ENCODE data around the gene TMEM204. TPM values are rescaled to one million over a fixed set of nuclear protein-coding genes. Genes with fewer than 3 reads are reported as not detected.
A peak's percentile ranks its signal among the peaks of the same experiment; 100 is the strongest.

TMEM204 gene
- total and polyA plus RNA-seq, 10 of the 15 experiments (the other 5 are each of a cell fraction or from before 2014, with no cell fraction given) = 0.05 to 0.30 (median 0.18) TPM; not detected in 7

GRCh38 chr16:1492082-1492922, 41.2 kb upstream of the TMEM204 start:
- ChIA-PET POLR2A (interaction anchor here (0.5 to 1.8 kb wide), 5 partner anchors 14 to 228 kb away, joined by 3 to 7 read pairs (median 3); partner anchors contain the start of gene JPT2), CTCF (interaction anchor here (1.0 to 1.8 kb wide), 2 partner anchors 63 to 231 kb away, joined by 3 to 6 read pairs; no protein-coding TSS in a partner anchor), RAD21 (ENCODE audit: unreplicated experiment) (no interaction called here), SMC1A (ENCODE audit: uncharacterized antibody, unreplicated experiment) (interaction anchor here (1.5 kb wide), 1 partner anchor 11 kb away, joined by 4 read pairs; no protein-coding TSS in a partner anchor)
- Histone ChIP-seq H3K27ac (ENCODE audit: control insufficient read depth, insufficient read depth) (peak overlapping the region; percentile 58), H3K9ac (ENCODE audit: control insufficient read depth, insufficient read depth, low read length) (peak overlapping the region; percentile 67; the same call in 1 of the 2 replicates), H4K20me1 (ENCODE audit: control insufficient read depth, insufficient read depth) (no peaks in the 10 kb centered on the region), H3K4me3 (peak overlapping the region; percentile 55), H3K9me3 (replicated peaks; ENCODE audit: control insufficient read depth, insufficient read depth, low read length) (no peaks in the 10 kb centered on the region), H3K79me2 (ENCODE audit: control insufficient read depth, insufficient read depth, low read length) (peaks cover 17% of the 10 kb centered on the region), H3K36me3 (ENCODE audit: control insufficient read depth in 2 of 2, insufficient read depth in 2 of 2, low read length in 1 of 2) (peaks cover 0 to 7% of the 10 kb centered on the region in 2 experiments; a peak in 3 of 4 replicates), H2AFZ (ENCODE audit: control insufficient read depth, low read depth, low read length) (peak overlapping the region; percentile 86), H3K4me1 (ENCODE audit: control insufficient read depth, insufficient read depth, low read length) (peaks cover 6% of the 10 kb centered on the region), H3K4me2 (ENCODE audit: control insufficient read depth, insufficient read depth) (peak overlapping the region; percentile 60), H3K27me3 (replicated peaks in 1 of 2; ENCODE audit: control insufficient read depth in 2 of 2, insufficient read depth in 2 of 2, low read length in 1 of 2) (no peaks in the 10 kb centered on the region)
- in situ Hi-C loops (cut with MboI) = no loop called here
- TF ChIP-seq STAT1 (conservative IDR thresholded peaks at IDR 0.05) = 0 out of 2 replicates have a peak, but pooled peaks have one; percentile 43
- TF ChIP-seq CBFB (IDR thresholded peaks at IDR 0.05; ENCODE audit: low read depth) = no peak
- BruUV-seq (replicated peaks) = TSS peak; percentile 98
- intact Hi-C loops (cut with micrococcal nuclease; ENCODE audit: unreplicated experiment) = no loop called here
- 80% methylated on average over 23 of the region's 23 CpGs for WGBS (ENCODE audit: insufficient coverage, insufficient replicate concordance, low lambda C conversion rate, missing lambda C conversion rate)
- DNase-seq (ENCODE audit: low read depth, low spot score) (no peak), ATAC-seq (no peak), FAIRE-seq (no peak)

- CTCF ChIA-PET = interaction anchor here (0.7 to 1.8 kb wide), 2 partner anchors 64 to 281 kb away, joined by 3 to 6 read pairs; no protein-coding TSS in a partner anchor
- SMC1A ChIA-PET (ENCODE audit: uncharacterized antibody, unreplicated experiment) = interaction anchor here (1.2 kb wide), 1 partner anchor 9 kb away, joined by 3 read pairs; no protein-coding TSS in a partner anchor
- no peaks in the 10 kb centered on the region for H3K27me3 ChIP-seq (replicated peaks in 1 of 2; ENCODE audit: control insufficient read depth in 2 of 2, insufficient read depth in 2 of 2, low read length in 1 of 2)
- RAD21 ChIA-PET (ENCODE audit: unreplicated experiment) = no interaction called here
- no TSS peak for BruUV-seq (replicated peaks)
- H3K4me2 ChIP-seq (ENCODE audit: control insufficient read depth, insufficient read depth) = peak within 1 kb of the TSS; percentile 94
- 1% methylated on average over 52 of the region's 89 CpGs for WGBS (ENCODE audit: insufficient coverage, insufficient replicate concordance, low lambda C conversion rate, missing lambda C conversion rate)
- H3K9ac ChIP-seq (ENCODE audit: control insufficient read depth, insufficient read depth, low read length) = peak within 1 kb of the TSS; percentile 92
- intact Hi-C loops (cut with micrococcal nuclease; ENCODE audit: unreplicated experiment) (no loop called here), in situ Hi-C loops (cut with MboI) (no loop called here)
- H3K79me2 ChIP-seq (ENCODE audit: control insufficient read depth, insufficient read depth, low read length) = peaks cover 17% of the 10 kb centered on the region
- peak within 1 kb of the TSS; percentile 95 for H3K4me3 ChIP-seq
- ATAC-seq (peak; percentile 93), FAIRE-seq (peak; percentile 89), DNase-seq (ENCODE audit: low read depth, low spot score) (no peak)
- H4K20me1 ChIP-seq (ENCODE audit: control insufficient read depth, insufficient read depth) = no peaks in the 10 kb centered on the region
- POLR2A ChIA-PET = interaction anchor here (0.5 to 1.8 kb wide), 6 partner anchors 15 to 227 kb away, joined by 3 to 7 read pairs (median 4); partner anchors contain the start of genes JPT2 and UQCC4
- H3K4me1 ChIP-seq (ENCODE audit: control insufficient read depth, insufficient read depth, low read length) = peaks cover 6% of the 10 kb centered on the region
- peak within 1 kb of the TSS; percentile 94 for H3K27ac ChIP-seq (ENCODE audit: control insufficient read depth, insufficient read depth)
- H3K9me3 ChIP-seq (replicated peaks; ENCODE audit: control insufficient read depth, insufficient read depth, low read length) = no peaks in the 10 kb centered on the region
- peaks cover under 1 to 7% of the 10 kb centered on the region in 2 experiments; a peak in 3 of 4 replicates for H3K36me3 ChIP-seq (ENCODE audit: control insufficient read depth in 2 of 2, insufficient read depth in 2 of 2, low read length in 1 of 2)
- H2AFZ ChIP-seq (ENCODE audit: control insufficient read depth, low read depth, low read length) = peak within 1 kb of the TSS; percentile 96
- TF ChIP-seq MEF2A (IDR thresholded peaks at IDR 0.05; ENCODE audit: insufficient read depth, low read depth, low read length) (no peak), SMAD5 (IDR thresholded peaks at IDR 0.05; ENCODE audit: low read depth) (0 out of 2 replicates have a peak, but pooled peaks have one; percentile 30), KLF5 (IDR thresholded peaks at IDR 0.05; ENCODE audit: partially characterized antibody) (no peak), BACH1 (IDR thresholded peaks at IDR 0.05; ENCODE audit: borderline replicate concordance) (no peak), ZNF24 (IDR thresholded peaks at IDR 0.05) (peak; percentile 27; the same call in 1 of the 2 replicates), CREM (IDR thresholded peaks at IDR 0.05; ENCODE audit: low read depth) (no peak), NR2F1 (conservative IDR thresholded peaks at IDR 0.05) (peak; percentile 92), BMI1 (IDR thresholded peaks at IDR 0.05; ENCODE audit: borderline replicate concordance) (no peak)
- TF ChIP-seq, protein P1, sequence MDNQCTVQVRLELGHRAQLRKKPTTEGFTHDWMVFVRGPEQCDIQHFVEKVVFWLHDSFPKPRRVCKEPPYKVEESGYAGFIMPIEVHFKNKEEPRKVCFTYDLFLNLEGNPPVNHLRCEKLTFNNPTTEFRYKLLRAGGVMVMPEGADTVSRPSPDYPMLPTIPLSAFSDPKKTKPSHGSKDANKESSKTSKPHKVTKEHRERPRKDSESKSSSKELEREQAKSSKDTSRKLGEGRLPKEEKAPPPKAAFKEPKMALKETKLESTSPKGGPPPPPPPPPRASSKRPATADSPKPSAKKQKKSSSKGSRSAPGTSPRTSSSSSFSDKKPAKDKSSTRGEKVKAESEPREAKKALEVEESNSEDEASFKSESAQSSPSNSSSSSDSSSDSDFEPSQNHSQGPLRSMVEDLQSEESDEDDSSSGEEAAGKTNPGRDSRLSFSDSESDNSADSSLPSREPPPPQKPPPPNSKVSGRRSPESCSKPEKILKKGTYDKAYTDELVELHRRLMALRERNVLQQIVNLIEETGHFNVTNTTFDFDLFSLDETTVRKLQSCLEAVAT (IDR thresholded peaks at IDR 0.05) = 0 out of 2 replicates have a peak, but pooled peaks have one; percentile 43
- TF ChIP-seq, protein P2, sequence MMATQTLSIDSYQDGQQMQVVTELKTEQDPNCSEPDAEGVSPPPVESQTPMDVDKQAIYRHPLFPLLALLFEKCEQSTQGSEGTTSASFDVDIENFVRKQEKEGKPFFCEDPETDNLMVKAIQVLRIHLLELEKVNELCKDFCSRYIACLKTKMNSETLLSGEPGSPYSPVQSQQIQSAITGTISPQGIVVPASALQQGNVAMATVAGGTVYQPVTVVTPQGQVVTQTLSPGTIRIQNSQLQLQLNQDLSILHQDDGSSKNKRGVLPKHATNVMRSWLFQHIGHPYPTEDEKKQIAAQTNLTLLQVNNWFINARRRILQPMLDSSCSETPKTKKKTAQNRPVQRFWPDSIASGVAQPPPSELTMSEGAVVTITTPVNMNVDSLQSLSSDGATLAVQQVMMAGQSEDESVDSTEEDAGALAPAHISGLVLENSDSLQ (IDR thresholded peaks at IDR 0.05) = no peak
These were observed 40.3 kb upstream of the TMEM204 start, which contains the start of gene TELO2 for GRCh38 chr16:1492923-1493745. TELO2 (plus strand) TSS chr16:1493360; CDS start chr16:1494282, 922 bp downstream.
